Endothelial cell of umbilical vein (primary cell): ENCODE measurements around the gene FBXO21. TPM values are rescaled to one million over a fixed set of nuclear protein-coding genes. Genes with fewer than 3 reads are reported as not detected.
"Not testable (repeated sequence)": the region's sequence is repeated elsewhere in the genome, so short reads cannot be mapped to it uniquely, and the experiment has no call there.

Source experiments
- BruUV-seq: library from RNA; stranded (reverse); fragments of 400-500 nt; replicated peaks from 2 replicates; lab custom pipeline; 2021; lab: Mats Ljungman, UMichigan
- CTCF ChIA-PET: fragments of 300-600, 350-600 bp; sonication (Branson Sonifier 250); formaldehyde crosslinking; loops from one replicate; lab custom pipeline; 2021; ENCODE audit warnings: antibody characterized with exemption, inconsistent platforms; lab: Charles Lee
- POLR2A ChIA-PET: fragments of 300-600, 350-600 bp; sonication (Branson Sonifier 250); formaldehyde crosslinking; loops from one replicate; lab custom pipeline; 2021; ENCODE audit warnings: antibody characterized with exemption, inconsistent platforms; lab: Charles Lee
- DNase-seq: peaks from one replicate; pipeline ENCODE4 v3.0.0-alpha.2; 2011; ENCODE audit warnings: low read depth, low spot score
- FAIRE-seq: peaks from 2 replicates; lab custom pipeline; 2011; peaks lifted over from hg19 to GRCh38; lab: Jason Lieb, UNC
- H2AFZ ChIP-seq: 2 replicates; pipeline ENCODE4 v1.6.0; 2012; ENCODE audit warnings: low read depth, low read length, control low read depth, inconsistent platforms
- H3K27ac ChIP-seq: 2 replicates; pipeline ENCODE4 v1.5.1; 2011; ENCODE audit warnings: low read depth, mild to moderate bottlenecking, control low read depth, low read length, moderate library complexity; ENCODE audit not compliant: insufficient read depth
- H3K27me3 ChIP-seq, 2 experiments: 2 replicates each; pipeline versions ENCODE4 v1.6.0 to v1.6.1; 2011; ENCODE audit warnings: low read length in 2 of 2, mixed read lengths in 1 of 2; ENCODE audit not compliant: control insufficient read depth in 2 of 2, insufficient read depth in 2 of 2
- H3K36me3 ChIP-seq, 2 experiments: 2 replicates in 1 of 2; 3 replicates in 1 of 2; pipeline ENCODE4 v1.5.1; 2011; ENCODE audit warnings: low read length in 2 of 2, mild to moderate bottlenecking in 1 of 2, moderate library complexity in 1 of 2; ENCODE audit not compliant: control insufficient read depth in 2 of 2, insufficient read depth in 2 of 2; ENCODE audit errors: extremely low read depth in 1 of 2
- H3K4me1 ChIP-seq: 3 replicates; pipeline ENCODE4 v1.5.1; 2011; ENCODE audit warnings: mild to moderate bottlenecking, low read length; ENCODE audit not compliant: control insufficient read depth, insufficient read depth; ENCODE audit errors: extremely low read depth
- H3K4me2 ChIP-seq: 2 replicates; pipeline ENCODE4 v1.6.1; 2011; ENCODE audit warnings: low read length, control low read depth, mixed read lengths; ENCODE audit not compliant: insufficient read depth
- H3K4me3 ChIP-seq, 3 experiments: fragments of 200-600 bp in 1 of 3; sonication (generic), shearing (Covaris generic) in 1 of 3; replicated peaks in 1 of 3; 2 replicates each; pipeline ENCODE4 v1.5.1; 2011 to 2016; ENCODE audit warnings: control low read depth in 3 of 3, low read length in 3 of 3, mild to moderate bottlenecking in 2 of 3, inconsistent platforms in 1 of 3, low read depth in 1 of 3, moderate library complexity in 1 of 3; ENCODE audit not compliant: insufficient read depth in 1 of 3
- H3K79me2 ChIP-seq: 2 replicates; pipeline ENCODE4 v1.6.0; 2012; ENCODE audit warnings: low read length, inconsistent platforms; ENCODE audit not compliant: control insufficient read depth, insufficient read depth
- H3K9ac ChIP-seq: replicated peaks from 2 replicates; pipeline ENCODE3; 2011; ENCODE audit warnings: low read length, control low read depth; ENCODE audit not compliant: insufficient read depth; ENCODE audit errors: extremely low read depth
- H3K9me1 ChIP-seq: replicated peaks from 3 replicates; pipeline ENCODE4 v1.6.0; 2011; ENCODE audit warnings: mild to moderate bottlenecking, low read length; ENCODE audit not compliant: control insufficient read depth, insufficient read depth; ENCODE audit errors: extremely low read depth
- H3K9me3 ChIP-seq: replicated peaks from 2 replicates; pipeline ENCODE4 v1.5.1; 2012; ENCODE audit warnings: low read length, inconsistent platforms; ENCODE audit not compliant: control insufficient read depth, insufficient read depth
- H4K20me1 ChIP-seq: replicated peaks from 2 replicates; pipeline ENCODE3; 2011; ENCODE audit warnings: mild to moderate bottlenecking, low read length; ENCODE audit not compliant: control insufficient read depth, insufficient read depth; ENCODE audit errors: extremely low read depth
- GATA2 ChIP-seq: IDR thresholded peaks from 2 replicates; pipeline ENCODE4 v1.7.0; 2011; ENCODE audit warnings: low read depth, mild to moderate bottlenecking, moderate library complexity, mixed read lengths, low read length; ENCODE audit not compliant: insufficient read length, insufficient read depth
- JUN ChIP-seq: IDR thresholded peaks from 2 replicates; pipeline ENCODE4 v1.6.1; 2011; ENCODE audit warnings: borderline replicate concordance, low read depth; ENCODE audit not compliant: insufficient read length, insufficient read depth
- MYC ChIP-seq: IDR thresholded peaks from one replicate; pipeline ENCODE4 v1.6.1; 2011; ENCODE audit warnings: mild to moderate bottlenecking, low read depth, low read length
- POLR2A ChIP-seq: IDR thresholded peaks from 2 replicates; pipeline ENCODE4 v1.6.1; 2012; ENCODE audit warnings: low read depth, mild to moderate bottlenecking, control low read depth, low read length
- POLR2AphosphoS5 ChIP-seq: IDR thresholded peaks from 2 replicates; pipeline ENCODE4 v1.6.1; 2012; ENCODE audit warnings: low read depth, mild to moderate bottlenecking, control low read depth, low read length, moderate library complexity; ENCODE audit not compliant: insufficient read depth
- dilution Hi-C: fragments of 300-500 bp; cut with MboI; formaldehyde crosslinking; loops from one replicate; pipeline ENCODE4 v1.15.0; 2019; ENCODE audit warnings: low sequenced_read_pairs; ENCODE audit not compliant: extremely low pct_ligation_motif_present
- intact Hi-C: fragments of 100-400 bp; cut with micrococcal nuclease; formaldehyde crosslinking; loops from one replicate; pipeline ENCODE4 v1.10.0; 2022
- polyA plus RNA-seq, 4 experiments: library from polyadenylated mRNA; depleted of rRNA in 3 of 4; stranded (reverse) in 3 of 4; unstranded in 1 of 4; fragments of >200 nt; gene quantifications; 2 replicates each; pipeline versions ENCODE4 v1.2.1 to v1.2.3, GENCODE V29; 2011 to 2012; ENCODE audit warnings: missing spikeins in 1 of 4
- total RNA-seq: library from RNA; stranded (reverse); gene quantifications from 2 replicates; pipeline ENCODE4 v1.2.3, GENCODE V29; 2021

FBXO21 gene
- total and polyA plus RNA-seq, 2 donors (not counting 3 experiments of a cell fraction or from before 2014, with no cell fraction given), result 41.6 to 66.7 TPM

DNA sequence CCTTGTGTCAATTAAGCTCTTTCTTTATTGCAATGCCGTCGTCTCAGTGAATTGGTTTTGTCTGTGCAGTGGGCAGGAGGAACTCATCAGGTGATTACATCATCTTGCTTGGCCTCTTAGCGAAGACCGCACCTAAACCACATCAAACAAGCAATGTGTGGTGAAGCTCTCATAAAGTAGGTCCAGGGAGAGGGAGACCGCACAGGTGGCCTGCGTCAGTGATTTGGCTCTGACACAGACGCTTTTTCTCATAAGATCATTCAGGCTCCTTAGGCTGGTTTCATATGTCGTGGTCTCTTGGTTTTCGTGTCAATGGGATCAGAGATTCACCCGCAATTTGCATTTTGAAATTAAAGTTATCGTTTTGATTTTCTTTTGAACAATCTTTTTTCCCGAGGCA, 84.4 kb downstream of the FBXO21 start:
- Histone ChIP-seq H3K27ac (no peak overlapping the region), H3K4me3 (no peak overlapping the region), H3K4me2 (no peak overlapping the region), H2AFZ (no peak overlapping the region), H3K27me3 (peaks cover 3 to 12% of the 10 kb centered on the region in 2 experiments), H3K36me3 (no peaks in the 10 kb centered on the region), H3K4me1 (no peaks in the 10 kb centered on the region), H3K9ac (no peak overlapping the region), H3K9me3 (no peaks in the 10 kb centered on the region), H3K79me2 (no peaks in the 10 kb centered on the region), H3K9me1 (no peaks in the 10 kb centered on the region), H4K20me1 (no peaks in the 10 kb centered on the region)
- dilution Hi-C loops (no loop called here), intact Hi-C loops (no loop called here)
- TF ChIP-seq POLR2A (no peak), GATA2 (no peak), POLR2AphosphoS5 (no peak), MYC (no peak), JUN (no peak)
- DNase-seq (no peak), FAIRE-seq (no peak)
- CTCF ChIA-PET, result no interaction called here
- POLR2A ChIA-PET, result no interaction called here
- BruUV-seq, result no TSS peak

DNA sequence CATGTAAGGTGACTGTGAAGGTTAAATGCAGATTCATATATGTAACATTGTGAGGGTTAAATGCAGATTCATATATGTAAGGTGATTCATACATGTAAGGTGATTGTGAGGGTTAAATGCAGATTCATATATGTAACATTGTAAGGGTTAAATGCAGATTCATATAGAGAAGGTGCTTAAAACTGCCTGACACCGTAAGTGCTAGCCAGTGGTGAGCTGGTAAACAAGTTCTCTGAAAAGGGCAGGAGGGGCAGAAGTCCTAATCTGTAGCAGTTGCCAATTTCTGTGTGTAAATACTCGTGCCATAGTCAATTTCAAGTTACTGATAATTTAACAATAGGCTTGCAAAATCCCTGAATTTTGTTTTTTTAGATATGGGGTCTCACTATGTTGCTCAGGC, 86.3 kb downstream of the FBXO21 start:
- H3K4me1 ChIP-seq, BruUV-seq, H3K27ac ChIP-seq, H3K4me3 ChIP-seq, dilution Hi-C loops, POLR2A ChIA-PET, FAIRE-seq, H4K20me1 ChIP-seq, H2AFZ ChIP-seq, intact Hi-C loops, H3K9me3 ChIP-seq, H3K9ac ChIP-seq, H3K36me3 ChIP-seq, CTCF ChIA-PET, DNase-seq, H3K9me1 ChIP-seq, H3K79me2 ChIP-seq, H3K4me2 ChIP-seq: not testable (repeated sequence)
- peaks cover 12 to 25% of the 10 kb centered on the region in 2 experiments for H3K27me3 ChIP-seq
